Stimulated activated CD8-positive, alpha-beta memory T cell treated with anti-CD3 and anti-CD28 coated beads, Interleukin-2, amount 100 ng/mL, for 1 hour (primary cell): ENCODE measurements around the gene PTTG1IP.

Source experiments
- DNase-seq, 2 donors: peaks; one replicate each; pipeline ENCODE4 v3.0.0-alpha.2; 2020; ENCODE audit warnings: low read depth in 2 of 2

PTTG1IP gene

DNA sequence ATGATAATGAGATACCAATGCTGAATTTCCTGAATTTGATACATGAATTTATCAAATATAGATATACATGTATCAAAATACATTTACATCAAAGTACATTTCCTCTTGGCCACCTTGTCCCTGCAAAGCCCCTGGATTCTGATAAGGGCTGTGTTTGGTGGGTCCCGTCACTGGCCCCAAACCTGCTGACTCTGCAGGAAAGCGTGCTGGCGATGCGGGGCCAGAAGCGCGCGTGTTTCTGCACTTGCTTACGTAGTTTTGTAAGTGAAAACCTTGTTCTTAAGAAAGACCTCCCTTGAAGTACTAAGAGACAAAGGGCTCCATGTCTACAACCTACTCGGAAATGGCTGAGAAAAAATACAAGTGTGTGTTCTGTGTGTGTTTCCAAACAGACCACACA lies 36.2 kb upstream of the PTTG1IP start:
- no peak for DNase-seq

DNA sequence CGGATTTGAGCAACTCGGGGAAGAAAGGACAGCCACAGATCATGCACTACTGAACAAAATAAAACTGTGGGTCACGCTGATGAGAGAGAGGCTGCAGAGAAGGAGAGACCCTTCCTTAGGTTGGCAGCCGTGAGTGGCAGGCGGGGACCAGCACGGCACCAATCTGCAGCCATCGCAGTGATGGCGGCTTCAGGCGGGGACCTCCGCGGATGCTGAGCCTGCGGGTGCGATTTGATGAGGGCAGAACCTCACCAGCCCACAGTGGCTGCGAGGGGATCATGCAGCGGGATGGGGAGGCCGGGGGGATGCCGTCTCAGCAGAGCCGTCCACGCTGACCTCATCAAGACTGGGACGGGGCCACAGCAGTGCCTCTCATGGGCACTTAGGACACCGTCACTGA lies 35.4 kb upstream of the PTTG1IP start:
- no peak for DNase-seq

GRCh38 chr21:44907966-44908895 lies 34.7 kb upstream of the PTTG1IP start:
- DNase-seq: no peak

DNA sequence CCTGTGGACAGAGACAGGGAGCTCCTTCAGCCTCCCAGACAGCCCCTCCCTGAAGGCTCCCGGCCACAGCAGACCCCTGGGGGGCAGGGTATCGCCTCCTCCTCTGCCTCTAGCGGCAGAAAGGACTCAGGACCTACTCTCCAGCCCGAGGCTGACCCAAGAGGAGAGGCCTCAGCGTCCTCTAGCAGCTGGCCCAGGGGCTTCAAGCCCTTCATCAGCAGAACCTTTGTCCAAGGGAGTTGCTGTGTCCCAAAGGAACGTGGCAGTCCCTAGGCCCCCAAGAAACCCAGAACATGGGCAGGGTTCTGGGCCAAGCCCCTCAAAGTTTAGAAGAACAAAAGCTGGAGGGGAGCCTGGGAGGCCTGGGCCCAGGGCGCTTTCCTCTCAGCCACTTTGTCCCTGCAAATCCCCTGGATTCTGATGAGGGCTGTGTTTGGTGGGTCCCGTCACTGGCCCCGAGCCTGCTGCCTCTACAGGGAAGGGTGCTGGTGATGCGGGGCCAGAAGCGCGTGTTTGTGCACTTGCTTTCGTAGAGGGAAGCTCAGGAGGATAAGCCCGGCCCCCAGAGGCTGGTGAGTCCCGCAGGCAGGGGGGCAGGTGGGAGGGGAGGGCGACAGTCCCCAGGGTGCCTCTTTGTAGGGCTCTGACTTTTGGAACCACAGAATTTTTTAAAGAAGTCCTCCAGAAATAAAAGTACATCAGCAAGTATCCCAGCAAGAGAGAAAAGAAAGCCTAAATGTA lies 33.9 kb upstream of the PTTG1IP start:
- no peak for DNase-seq

DNA sequence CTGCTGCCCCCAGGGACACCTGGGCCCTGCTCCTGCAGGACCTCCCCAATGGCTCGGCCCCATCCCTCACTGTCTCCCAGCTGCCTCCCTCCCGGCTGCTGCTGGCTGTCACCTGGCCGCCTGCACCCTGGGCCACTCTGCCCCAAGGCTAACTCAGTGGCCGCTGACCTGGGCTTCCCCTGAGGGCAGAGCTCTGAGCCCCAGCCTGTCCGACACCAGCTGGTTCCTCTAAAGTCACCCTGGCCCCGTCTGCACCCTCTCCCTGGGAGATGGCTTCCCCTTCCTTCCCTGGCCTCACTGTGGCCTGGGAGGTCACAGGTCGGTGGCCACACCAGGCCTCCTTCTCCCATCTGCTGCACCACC lies 32.2 kb upstream of the PTTG1IP start:
- DNase-seq: no peak

- DNase-seq: no peak
Measured at GRCh38 chr21:44905016-44905727, 31.7 kb upstream of the PTTG1IP start.

DNA sequence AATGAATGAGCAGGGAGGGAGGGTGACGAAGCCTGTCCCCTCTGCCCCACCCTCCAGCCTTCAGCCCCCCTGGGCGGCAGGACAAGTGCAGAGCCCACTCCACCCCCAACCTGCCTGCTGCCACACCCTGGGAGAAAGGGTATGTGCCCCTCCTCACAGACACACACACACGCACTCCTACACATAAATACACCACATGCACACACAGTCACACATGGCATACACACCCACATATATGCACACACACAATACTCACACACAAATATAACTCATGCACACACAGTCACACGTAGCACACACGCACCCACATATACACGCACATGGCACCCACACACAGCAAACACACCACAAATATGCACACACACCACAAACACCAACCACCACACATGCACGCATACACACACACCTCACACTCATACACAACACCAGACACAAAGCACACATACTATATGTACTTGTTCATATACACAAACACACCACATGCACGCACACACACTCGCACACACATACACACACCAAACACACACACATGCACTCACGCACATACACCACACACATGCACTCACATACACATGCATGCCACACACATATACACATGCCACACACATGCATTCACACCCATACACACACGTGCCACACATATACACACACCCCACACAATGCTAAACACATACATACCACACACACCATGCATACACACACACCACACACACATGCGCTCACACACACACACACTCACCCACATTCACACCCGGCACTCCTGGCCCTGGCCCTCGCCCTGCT lies 30.8 kb upstream of the PTTG1IP start:
- no peak for DNase-seq

DNA sequence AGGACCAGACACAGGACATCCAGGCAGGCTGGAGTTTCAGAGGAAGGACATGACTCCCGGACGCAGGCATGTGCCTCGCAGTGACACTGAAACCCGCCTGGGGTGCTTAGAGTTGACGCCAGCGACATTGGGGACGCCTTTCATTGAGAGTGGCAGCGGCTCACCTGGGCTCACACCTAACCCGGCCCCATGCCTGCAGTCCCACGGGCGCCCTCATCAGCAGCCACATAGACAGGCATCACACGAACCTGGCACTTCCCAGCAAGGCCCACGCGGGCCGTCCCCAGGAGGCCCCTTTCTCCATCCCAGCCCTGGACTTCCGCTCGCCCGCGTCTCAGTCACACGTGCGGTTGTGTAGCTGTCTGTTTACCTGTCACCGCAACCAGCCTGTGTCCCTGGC lies 30.2 kb upstream of the PTTG1IP start:
- no peak for DNase-seq

DNA sequence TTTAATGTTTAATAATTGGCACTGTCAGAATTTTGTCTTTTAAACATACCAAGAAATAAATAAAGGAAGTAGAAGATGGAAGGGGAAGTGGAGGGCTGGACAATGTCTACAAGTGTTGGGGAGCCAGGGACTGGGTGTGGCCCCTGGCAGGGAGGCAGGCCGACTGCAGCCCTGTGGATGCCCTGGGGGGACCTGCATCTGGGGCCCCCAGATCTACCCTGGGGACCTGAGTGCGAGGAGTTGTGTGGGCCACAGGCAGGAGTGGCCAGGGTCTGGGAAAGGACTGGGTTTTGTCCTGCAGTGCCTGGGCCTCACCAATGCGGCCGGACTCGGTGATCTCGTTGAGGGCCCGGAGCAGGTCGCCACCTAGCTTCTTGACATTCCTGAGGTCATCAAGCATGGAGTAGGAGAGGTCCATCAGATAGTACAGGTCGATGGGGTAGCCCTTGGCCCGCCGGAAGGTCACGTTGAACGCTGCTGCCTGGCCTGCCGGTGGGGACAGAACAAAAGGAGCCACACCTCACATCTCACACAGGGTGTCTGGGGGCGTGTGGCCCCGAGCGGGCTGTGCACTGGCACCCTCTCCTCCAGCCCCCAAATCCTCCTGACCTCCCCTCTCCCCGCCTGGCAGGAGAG lies 29.7 kb upstream of the PTTG1IP start:
- no peak for DNase-seq

GRCh38 chr21:44902268-44903049 lies 29.0 kb upstream of the PTTG1IP start:
- DNase-seq: no peak

GRCh38 chr21:44901391-44902074 lies 28.0 kb upstream of the PTTG1IP start:
- no peak for DNase-seq

DNA sequence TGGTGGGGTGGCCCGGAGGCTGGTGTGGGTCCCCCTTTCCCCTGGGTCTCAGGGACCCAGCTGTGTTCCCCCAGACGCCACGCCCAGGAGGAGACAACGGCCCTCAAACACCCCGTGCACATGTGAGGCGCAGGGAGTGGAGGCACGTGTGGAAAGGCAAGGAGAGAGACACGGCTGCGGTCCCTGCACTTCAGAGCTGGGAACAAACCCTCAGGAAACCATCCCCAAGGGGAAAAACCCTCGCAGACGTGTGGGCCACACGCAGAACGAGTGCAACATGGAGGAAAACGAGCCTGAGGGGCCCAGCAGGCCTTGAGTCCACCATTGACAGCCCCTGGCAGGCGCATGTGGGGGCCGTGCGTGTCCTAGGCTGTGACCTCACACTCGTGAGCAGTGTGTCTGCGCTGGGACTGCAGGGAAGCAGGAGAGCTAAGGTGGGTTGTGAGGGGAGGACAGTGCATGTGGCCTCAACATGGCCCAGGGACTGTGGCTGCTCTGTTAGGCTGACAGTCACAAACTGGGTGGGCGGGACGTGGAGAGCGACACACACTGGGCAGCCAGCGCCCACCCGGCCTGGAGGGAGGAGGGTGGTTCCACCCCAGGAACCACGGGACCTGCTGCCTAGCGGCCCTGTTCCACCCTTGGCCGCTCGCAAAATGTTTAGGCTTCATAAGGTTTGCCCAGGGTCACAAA lies 27.2 kb upstream of the PTTG1IP start:
- DNase-seq: no peak

DNA sequence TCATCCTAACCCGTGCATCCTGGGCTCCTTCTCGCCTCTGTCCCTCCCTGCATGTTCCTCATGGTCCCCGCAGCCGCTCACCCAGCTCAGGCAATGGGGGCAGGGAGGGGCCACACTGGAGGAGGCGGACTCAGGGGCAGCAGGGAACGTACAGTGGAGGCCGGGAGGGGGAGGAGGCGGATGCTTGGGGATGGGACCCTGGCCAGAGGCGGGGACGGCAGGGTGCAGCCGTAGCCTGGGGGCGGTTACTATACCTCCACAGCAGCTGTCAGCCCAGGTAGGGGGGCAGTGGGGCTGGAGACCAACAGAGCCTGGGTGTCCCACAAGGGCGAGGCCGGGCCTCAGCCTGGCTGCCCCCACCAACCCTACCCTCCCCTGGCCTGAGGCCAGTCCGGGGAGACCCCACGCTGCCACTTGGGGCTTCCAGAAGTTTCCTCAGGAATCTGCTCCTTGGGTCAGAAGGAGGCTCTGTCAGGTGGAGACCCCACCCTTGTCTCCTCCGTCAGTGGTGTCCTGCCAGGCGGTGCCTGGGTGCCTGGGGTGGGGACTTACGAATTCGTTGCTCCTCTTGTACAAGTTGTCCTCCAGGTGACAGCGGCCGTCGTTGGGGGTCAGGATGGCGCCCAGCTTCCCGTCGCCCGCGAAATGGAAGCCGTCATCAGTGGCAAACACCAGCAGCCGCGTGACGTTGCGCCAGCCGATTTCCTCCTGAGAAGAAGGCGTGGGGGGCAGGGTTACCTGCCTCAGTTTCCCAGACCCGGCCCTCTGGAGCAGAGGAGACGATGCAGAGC lies 26.5 kb upstream of the PTTG1IP start:
- DNase-seq: no peak

- no peak for DNase-seq
Measured at GRCh38 chr21:44898851-44899767, 25.6 kb upstream of the PTTG1IP start.

DNA sequence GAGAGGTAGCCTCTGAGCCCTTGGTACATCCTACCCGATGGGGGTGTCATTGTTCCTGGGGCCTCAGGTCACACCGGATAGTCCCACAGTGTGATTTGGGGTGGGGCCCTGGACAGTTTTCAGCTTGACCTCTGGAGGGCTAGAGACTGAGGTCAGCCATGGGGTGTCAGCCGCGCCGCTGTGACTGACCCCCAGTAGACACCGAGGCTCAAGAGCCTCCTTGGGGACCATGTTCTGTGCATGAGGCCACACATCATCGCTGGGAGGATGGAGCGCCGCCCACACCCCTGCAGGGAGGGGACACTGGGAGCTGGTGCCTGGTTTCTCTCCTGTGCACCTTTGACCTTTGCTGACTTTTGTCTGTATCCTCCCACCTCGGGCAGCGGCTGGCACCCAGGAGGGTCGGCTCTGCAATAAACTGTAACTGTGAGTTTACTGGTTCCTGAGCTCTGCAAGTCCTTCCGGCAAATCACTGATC lies 24.6 kb upstream of the PTTG1IP start:
- DNase-seq: no peak

GRCh38 chr21:44897326-44898010 lies 24.0 kb upstream of the PTTG1IP start:
- no peak for DNase-seq
